Small intestine (tissue), 7 donors: ENCODE measurements around the gene VAV3. TPM values are rescaled to one million over a fixed set of nuclear protein-coding genes. Genes with fewer than 3 reads are reported as not detected.
A peak's percentile ranks its signal among the peaks of the same experiment; 100 is the strongest.

Experiments used
- DNase-seq, 2 donors: peaks; one replicate each; pipeline versions ENCODE4 v3.0.0 to v3.0.0-alpha.2; 2013
- FAIRE-seq: peaks from 2 replicates; lab custom pipeline; 2012; peaks lifted over from hg19 to GRCh38; lab: Jason Lieb, UNC
- H3K27ac ChIP-seq, 3 donors: one replicate each; pipeline ENCODE4 v1.5.1; 2013; ENCODE audit warnings: low read length in 2 of 3, mild to moderate bottlenecking in 2 of 3, control low read depth in 1 of 3, inconsistent platforms in 1 of 3, low read depth in 1 of 3, moderate library complexity in 1 of 3
- H3K27me3 ChIP-seq, 3 donors: one replicate each; pipeline ENCODE4 v1.6.1; 2013; ENCODE audit warnings: low read length in 3 of 3, inconsistent platforms in 1 of 3; ENCODE audit not compliant: control insufficient read depth in 3 of 3, insufficient read depth in 3 of 3
- H3K36me3 ChIP-seq, 3 donors: one replicate each; pipeline ENCODE4 v1.6.1; 2013; ENCODE audit warnings: low read length in 3 of 3, inconsistent platforms in 1 of 3, low read depth in 1 of 3, mild to moderate bottlenecking in 1 of 3, moderate library complexity in 1 of 3; ENCODE audit not compliant: control insufficient read depth in 3 of 3, insufficient read depth in 2 of 3
- H3K4me1 ChIP-seq, 3 donors: one replicate each; pipeline ENCODE4 v1.6.1; 2013; ENCODE audit warnings: low read length in 2 of 3, inconsistent platforms in 1 of 3, low read depth in 1 of 3, mild to moderate bottlenecking in 1 of 3, moderate library complexity in 1 of 3; ENCODE audit not compliant: control insufficient read depth in 3 of 3, insufficient read depth in 2 of 3
- H3K4me3 ChIP-seq, 3 donors: one replicate each; pipeline ENCODE4 v1.5.1; 2013; ENCODE audit warnings: low read length in 3 of 3, control low read depth in 1 of 3, inconsistent platforms in 1 of 3, low read depth in 1 of 3, mild to moderate bottlenecking in 1 of 3, moderate library complexity in 1 of 3
- H3K9me3 ChIP-seq, 2 donors: one replicate each; pipeline ENCODE4 v1.6.1; 2013; ENCODE audit warnings: low read depth in 1 of 2, low read length in 1 of 2; ENCODE audit not compliant: control insufficient read depth in 2 of 2, insufficient read depth in 1 of 2
- WGBS, 3 donors: extraction: QIAGEN DNeasy Blood & Tissue Kit; methylation state at CpG; one replicate each; pipeline ENCODE4 v1.1.7; 2013; 5-methylcytosine and 5-hydroxymethylcytosine counted together
- polyA plus RNA-seq, 4 donors: library from polyadenylated mRNA; stranded (reverse) in 3 of 4; unstranded in 1 of 4; fragments of 200-250 nt in 3 of 4; fragments of 120-200 nt in 1 of 4; gene quantifications; one replicate each; pipeline versions ENCODE4 v1.2.1 to v1.2.3, GENCODE V29; 2013
- donor health status: healthy with polysubstance abuse.
- donor health status: control.
- donor health status: control.
- donor health status: Bipolar disorder and iron deficiency.
- donor health status: healthy.

VAV3 gene
- polyA plus RNA-seq, 4 donors: 5.4 to 50.2 (median 11.2) TPM

GRCh38 chr1:107843989-107844388, 121.0 kb downstream of the VAV3 start:
- Histone ChIP-seq H3K27ac (no peak overlapping the region), H3K36me3 (no peaks in the 10 kb centered on the region), H3K4me1 (no peaks in the 10 kb centered on the region), H3K4me3 (no peak overlapping the region), H3K9me3 (no peaks in the 10 kb centered on the region), H3K27me3 (peaks cover 0 to 3% (median 0%) of the 10 kb centered on the region in 3 donors)
- WGBS, 3 donors: 70 to 74% (median 72%) methylated on average over 6 of the region's 6 CpGs
- FAIRE-seq: no peak
- no peak for DNase-seq

GRCh38 chr1:107842241-107842640, 122.7 kb downstream of the VAV3 start:
- 65 to 77% (median 66%) methylated on average over 2 of the region's 2 CpGs for WGBS, 3 donors
- FAIRE-seq (no peak), DNase-seq (no peak)
- Histone ChIP-seq H3K4me1 (no peaks in the 10 kb centered on the region), H3K4me3 (no peak overlapping the region), H3K9me3 (no peaks in the 10 kb centered on the region), H3K27ac (no peak overlapping the region), H3K27me3 (peaks cover 0 to 3% (median 0%) of the 10 kb centered on the region in 3 donors), H3K36me3 (no peaks in the 10 kb centered on the region)

GRCh38 chr1:107840725-107841124, 124.3 kb downstream of the VAV3 start:
- H3K27ac ChIP-seq: no peak overlapping the region
- WGBS, 3 donors: 22 to 50% (median 50%) methylated on average over 1 of the region's 1 CpG
- no peak for FAIRE-seq

GRCh38 chr1:107838056-107838455, 126.9 kb downstream of the VAV3 start:
- H3K4me3 ChIP-seq: no peak overlapping the region
- 88 to 93% (median 92%) methylated on average over 4 of the region's 4 CpGs for WGBS, 3 donors
- no peaks in the 10 kb centered on the region for H3K36me3 ChIP-seq
- H3K27me3 ChIP-seq: peaks cover 0 to 3% (median 0%) of the 10 kb centered on the region in 3 donors
- no peak overlapping the region for H3K27ac ChIP-seq
- DNase-seq (no peak), FAIRE-seq (no peak)
- H3K4me1 ChIP-seq: no peaks in the 10 kb centered on the region
- no peaks in the 10 kb centered on the region for H3K9me3 ChIP-seq

More at GRCh38 chr1:107840725-107841124, 124.3 kb downstream of the VAV3 start:
- peaks cover 0 to 3% (median 0%) of the 10 kb centered on the region in 3 donors for H3K27me3 ChIP-seq
- no peaks in the 10 kb centered on the region for H3K36me3 ChIP-seq
- H3K4me1 ChIP-seq: no peaks in the 10 kb centered on the region
- no peak overlapping the region for H3K4me3 ChIP-seq
- DNase-seq: peak in 1 of 2 donors; percentile 31
- no peaks in the 10 kb centered on the region for H3K9me3 ChIP-seq

DNA sequence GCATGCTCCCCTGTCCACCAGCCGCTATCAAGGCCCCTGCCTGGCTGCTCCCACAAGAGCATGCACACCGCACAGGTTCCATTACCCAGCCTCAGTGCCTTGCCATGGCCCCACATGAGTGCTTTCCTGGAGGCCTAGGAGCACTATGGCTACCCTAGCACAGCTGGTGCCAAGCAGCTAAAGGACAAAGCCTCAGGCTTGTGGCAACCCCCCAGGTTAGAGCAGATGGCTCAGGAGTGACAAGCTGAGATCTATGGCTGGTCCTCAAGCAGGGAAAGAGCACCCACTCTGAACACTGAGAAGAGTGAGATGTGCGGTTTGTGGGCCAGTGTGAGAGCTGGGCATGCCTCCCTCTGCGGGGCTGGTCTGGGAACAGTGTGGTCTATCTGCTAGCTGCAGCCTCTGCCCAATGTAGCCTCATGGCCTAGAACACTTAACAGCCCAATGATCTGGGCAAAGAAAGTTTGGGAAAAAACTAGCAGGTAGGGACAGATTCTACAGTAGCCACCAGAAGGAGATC, 129.8 kb downstream of the VAV3 start:
- H3K4me3 ChIP-seq: no peak overlapping the region
- H3K27me3 ChIP-seq: peaks cover 0 to 3% (median 0%) of the 10 kb centered on the region in 3 donors
- H3K4me1 ChIP-seq: no peaks in the 10 kb centered on the region
- 95 to 98% (median 96%) methylated on average over 4 of the region's 4 CpGs for WGBS, 3 donors
- DNase-seq (no peak), FAIRE-seq (no peak)
- no peak overlapping the region for H3K27ac ChIP-seq
- no peaks in the 10 kb centered on the region for H3K9me3 ChIP-seq
- no peaks in the 10 kb centered on the region for H3K36me3 ChIP-seq

DNA sequence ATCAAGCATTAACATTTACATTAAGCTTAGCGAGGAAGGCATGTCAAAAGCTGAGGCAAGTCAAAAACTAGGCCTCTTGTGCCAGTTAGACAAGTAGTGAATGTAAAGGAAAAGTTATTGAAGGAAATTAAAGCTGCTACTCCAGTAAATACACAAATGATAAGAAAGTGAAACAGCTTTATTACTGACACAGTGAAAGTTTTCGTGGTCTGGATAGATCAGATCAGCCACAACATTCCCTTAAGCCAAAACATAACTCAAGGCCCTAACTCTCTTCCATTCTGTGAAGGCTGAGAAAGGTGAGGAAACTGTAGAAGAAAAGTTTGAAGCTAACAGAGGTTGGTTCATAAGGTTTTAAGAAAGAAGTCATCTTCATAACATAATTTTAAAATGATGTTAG, 131.9 kb downstream of the VAV3 start:
- H3K36me3 ChIP-seq: no peaks in the 10 kb centered on the region
- H3K4me1 ChIP-seq: peaks cover 0 to 4% (median 0%) of the 10 kb centered on the region in 3 donors
- H3K27me3 ChIP-seq: peaks cover 0 to 3% (median 0%) of the 10 kb centered on the region in 3 donors
- H3K27ac ChIP-seq: no peak overlapping the region
- FAIRE-seq: no peak
- 49 to 68% (median 61%) methylated on average over 2 of the region's 2 CpGs for WGBS, 3 donors
- H3K9me3 ChIP-seq: no peaks in the 10 kb centered on the region
- no peak for DNase-seq
- no peak overlapping the region for H3K4me3 ChIP-seq

DNA sequence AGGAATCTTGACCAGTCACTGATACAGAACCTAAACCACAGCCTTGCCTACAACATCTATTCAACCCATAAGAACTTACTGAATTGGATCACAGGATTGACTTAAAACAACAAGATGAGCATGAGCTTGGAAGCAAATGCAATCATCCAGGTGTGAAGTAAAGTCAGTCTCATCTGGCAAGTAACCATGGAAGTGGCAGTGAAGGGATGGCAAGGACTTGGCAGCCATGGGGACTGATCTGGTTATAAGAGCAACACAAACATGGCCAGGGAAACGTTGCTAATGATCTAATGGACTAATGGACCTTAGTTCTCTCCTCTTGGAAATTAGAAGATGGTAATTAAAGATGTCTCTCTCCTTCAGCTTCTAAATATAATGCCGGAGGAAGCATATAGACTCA, 133.1 kb downstream of the VAV3 start:
- Histone ChIP-seq H3K27ac (no peak overlapping the region), H3K4me1 (peaks cover 0 to 4% (median 0%) of the 10 kb centered on the region in 3 donors), H3K27me3 (peaks cover 0 to 3% (median 0%) of the 10 kb centered on the region in 3 donors), H3K4me3 (no peak overlapping the region), H3K36me3 (no peaks in the 10 kb centered on the region), H3K9me3 (no peaks in the 10 kb centered on the region)
- no peak for DNase-seq
- WGBS, 3 donors: 52 to 81% (median 65%) methylated on average over 2 of the region's 2 CpGs
- no peak for FAIRE-seq

GRCh38 chr1:107830526-107830925, 134.5 kb downstream of the VAV3 start:
- no peak overlapping the region for H3K4me3 ChIP-seq

DNA sequence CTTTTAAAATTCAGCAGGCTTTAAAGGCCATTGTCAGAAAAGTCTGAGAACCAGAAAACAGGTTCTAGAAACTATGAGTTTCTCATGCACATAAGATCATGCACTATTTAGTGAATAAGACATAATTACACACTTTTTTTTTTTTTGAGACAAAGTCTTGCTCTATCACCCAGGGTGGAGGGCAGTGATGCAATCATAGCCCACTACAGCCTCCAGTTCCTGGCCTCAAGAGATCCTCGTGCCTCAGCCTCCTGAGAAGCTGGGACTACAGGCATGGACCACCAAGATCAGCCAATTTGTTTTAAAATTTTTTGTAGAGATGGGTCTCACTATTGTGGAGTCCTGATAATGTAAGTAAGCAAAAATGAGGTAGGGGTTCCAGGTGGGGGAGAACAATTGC, 134.9 kb downstream of the VAV3 start:
- FAIRE-seq (no peak), DNase-seq (no peak)
- H3K4me1 ChIP-seq: peaks cover 0 to 4% (median 0%) of the 10 kb centered on the region in 3 donors
- H3K27me3 ChIP-seq: peaks cover 0 to 3% (median 0%) of the 10 kb centered on the region in 3 donors
- H3K36me3 ChIP-seq: no peaks in the 10 kb centered on the region
- 87 to 99% (median 95%) methylated on average over 1 of the region's 1 CpG for WGBS, 3 donors
- H3K9me3 ChIP-seq: no peaks in the 10 kb centered on the region
- no peak overlapping the region for H3K27ac ChIP-seq
- no peak overlapping the region for H3K4me3 ChIP-seq

More at GRCh38 chr1:107830526-107830925, 134.5 kb downstream of the VAV3 start:
- no peaks in the 10 kb centered on the region for H3K36me3 ChIP-seq
- H3K4me1 ChIP-seq: peaks cover 0 to 4% (median 0%) of the 10 kb centered on the region in 3 donors
- H3K27ac ChIP-seq: no peak overlapping the region
- no peaks in the 10 kb centered on the region for H3K9me3 ChIP-seq
- FAIRE-seq (no peak), DNase-seq (no peak)
- peaks cover 0 to 3% (median 0%) of the 10 kb centered on the region in 3 donors for H3K27me3 ChIP-seq
- 91 to 98% (median 95%) methylated on average over 3 of the region's 3 CpGs for WGBS, 3 donors
